ENCODE measurements around the gene ATP5F1A.

GRCh38 chr18:46141199-46141598, 43.1 kb upstream of the ATP5F1A start:
- TF ChIP-seq CTCF (IDR thresholded peaks at IDR 0.05) = no peak
- no peak for TF ChIP-seq POLR2A (IDR thresholded peaks at IDR 0.05)
- no peak for TF ChIP-seq POLR2AphosphoS5 (IDR thresholded peaks at IDR 0.05)

Data from prostate gland (tissue), 2 donors.